Measurements from ENCODE around the gene SLC10A3.

Gene SLC10A3

GRCh38 chrX:154481911-154482601 is 8.4 kb downstream of the SLC10A3 start:
- DNase-seq = no peak

GRCh38 chrX:154481195-154481594 is 9.2 kb downstream of the SLC10A3 start:
- DNase-seq = no peak

GRCh38 chrX:154478728-154479622 is 11.5 kb downstream of the SLC10A3 start, which contains the start of gene LAGE3:
Gene LAGE3 (minus strand): TSS chrX:154479281. CDS start chrX:154478915, 366 bp downstream.
- DNase-seq = peak; percentile 31

GRCh38 chrX:154477891-154478477 is 12.4 kb downstream of the SLC10A3 start:
- no peak for DNase-seq

GRCh38 chrX:154476821-154477220 is 13.6 kb downstream of the SLC10A3 start:
- no peak for DNase-seq

GRCh38 chrX:154473683-154474082 is 16.7 kb downstream of the SLC10A3 start:
- DNase-seq = no peak

GRCh38 chrX:154472685-154473632 is 17.5 kb downstream of the SLC10A3 start:
- no peak for DNase-seq

GRCh38 chrX:154471839-154472684 is 18.4 kb downstream of the SLC10A3 start:
- DNase-seq = no peak

GRCh38 chrX:154470914-154471568 is 19.4 kb downstream of the SLC10A3 start:
- DNase-seq = no peak

- DNase-seq = no peak
Observed at GRCh38 chrX:154470434-154470833, 20.0 kb downstream of the SLC10A3 start.

GRCh38 chrX:154469880-154470279 is 20.5 kb downstream of the SLC10A3 start:
- DNase-seq = no peak

- DNase-seq = no peak
Observed at GRCh38 chrX:154469114-154469513, 21.3 kb downstream of the SLC10A3 start.

- DNase-seq = no peak
Observed at GRCh38 chrX:154468217-154468616, 22.2 kb downstream of the SLC10A3 start.

- DNase-seq = no peak
Observed at GRCh38 chrX:154467556-154467955, 22.9 kb downstream of the SLC10A3 start.

- no peak for DNase-seq
Observed at GRCh38 chrX:154466907-154467306, 23.5 kb downstream of the SLC10A3 start.

- no peak for DNase-seq
Observed at GRCh38 chrX:154466036-154466435, 24.4 kb downstream of the SLC10A3 start.

GRCh38 chrX:154465601-154466000 is 24.8 kb downstream of the SLC10A3 start:
- DNase-seq = no peak

GRCh38 chrX:154464806-154465365 is 25.5 kb downstream of the SLC10A3 start:
- DNase-seq = no peak

- no peak for DNase-seq
Observed at GRCh38 chrX:154463611-154464220, 26.7 kb downstream of the SLC10A3 start.

- no peak for DNase-seq
Observed at GRCh38 chrX:154462396-154462795, 28.0 kb downstream of the SLC10A3 start.

Data from DMS 273 treated with DMSO at 0.1 percent for 48 hours (cell line).